Measurements from ENCODE around the gene FNDC8. TPM values are rescaled to one million over a fixed set of nuclear protein-coding genes. Genes with fewer than 3 reads are reported as not detected.
A peak's percentile ranks its signal among the peaks of the same experiment; 100 is the strongest.
"Not testable (repeated sequence)": the region's sequence is repeated elsewhere in the genome, so short reads cannot be mapped to it uniquely, and the experiment has no call there.

Gene FNDC8
- total and polyA plus RNA-seq, 10 donors = 0.10 TPM; not detected in 9

- intact Hi-C loops (cut with DNase I; ENCODE audit: low total_unique reads) = loop anchor here (5.0 to 10.0 kb wide), 2 partner anchors 70 to 362 kb away; partner anchors contain the start of genes SLFN12L and SLFN5
- Histone ChIP-seq H3K9me3 (peaks cover 0 to 2% (median 0%) of the 10 kb centered on the region in 8 donors), H3K36me3 (no peaks in the 10 kb centered on the region), H3K4me3 (no peak overlapping the region), H3K4me1 (peaks cover 0 to 31% (median 12%) of the 10 kb centered on the region in 6 donors), H3K27ac (no peak overlapping the region), H3K27me3 (replicated peaks in 1 of 7) (no peaks in the 10 kb centered on the region)
- TF ChIP-seq CTCF (IDR thresholded peaks at IDR 0.05 in 8 of 11, conservative IDR thresholded peaks at IDR 0.05 in 3 of 11) (no peak), POLR2AphosphoS5 (IDR thresholded peaks at IDR 0.05) (no peak), POLR2A (IDR thresholded peaks at IDR 0.05) (no peak)
- 87 to 98% (median 90%) methylated on average over 2 of the region's 2 CpGs for WGBS, 5 donors
- DNase-seq = no peak
Measured at GRCh38 chr17:35174835-35175334, 53.5 kb downstream of the FNDC8 start.

- intact Hi-C loops (cut with DNase I; ENCODE audit: low total_unique reads) = loop anchor here (10.0 kb wide), 1 partner anchor 69 kb away; the partner anchor contains the start of gene SLFN5
- peaks cover 0 to 2% (median 0%) of the 10 kb centered on the region in 8 donors for H3K9me3 ChIP-seq
- TF ChIP-seq CTCF (IDR thresholded peaks at IDR 0.05 in 8 of 11, conservative IDR thresholded peaks at IDR 0.05 in 3 of 11) (no peak), POLR2AphosphoS5 (IDR thresholded peaks at IDR 0.05) (no peak), POLR2A (IDR thresholded peaks at IDR 0.05) (no peak)
- H3K36me3 ChIP-seq = no peaks in the 10 kb centered on the region
- H3K4me1 ChIP-seq = peaks cover 0 to 31% (median 12%) of the 10 kb centered on the region in 6 donors
- no peak overlapping the region for H3K4me3 ChIP-seq
- H3K27ac ChIP-seq = no peak overlapping the region
- no peaks in the 10 kb centered on the region for H3K27me3 ChIP-seq (replicated peaks in 1 of 7)
- DNase-seq = no peak
- WGBS, 5 donors = 85 to 93% (median 90%) methylated on average over 9 of the region's 9 CpGs
Measured at GRCh38 chr17:35175638-35176415, 54.4 kb downstream of the FNDC8 start.

GRCh38 chr17:35176897-35177296 lies 55.5 kb downstream of the FNDC8 start:
- DNase-seq = no peak
- intact Hi-C loops (cut with DNase I; ENCODE audit: low total_unique reads) = loop anchor here (10.0 kb wide), 1 partner anchor 68 kb away; the partner anchor contains the start of gene SLFN5
- Histone ChIP-seq H3K4me3 (no peak overlapping the region), H3K9me3 (peaks cover 0 to 2% (median 0%) of the 10 kb centered on the region in 8 donors), H3K36me3 (no peaks in the 10 kb centered on the region), H3K4me1 (peaks cover 0 to 22% (median 5%) of the 10 kb centered on the region in 6 donors), H3K27ac (peak overlapping the region in 4 of 8 donors; percentile 54 to 75 (median 72)), H3K27me3 (replicated peaks in 1 of 7) (no peaks in the 10 kb centered on the region)
- TF ChIP-seq POLR2A (IDR thresholded peaks at IDR 0.05) (no peak), POLR2AphosphoS5 (IDR thresholded peaks at IDR 0.05) (no peak), CTCF (IDR thresholded peaks at IDR 0.05 in 8 of 11, conservative IDR thresholded peaks at IDR 0.05 in 3 of 11) (no peak)
- 79 to 91% (median 83%) methylated on average over 7 to 8 of the region's 8 CpGs for WGBS, 5 donors

GRCh38 chr17:35179379-35179778 lies 58.0 kb downstream of the FNDC8 start:
- H3K4me3 ChIP-seq; H3K27ac ChIP-seq; H3K9me3 ChIP-seq; H3K27me3 ChIP-seq (replicated peaks in 1 of 7); DNase-seq; H3K36me3 ChIP-seq: not testable (repeated sequence)
- WGBS, 5 donors = 92 to 99% (median 96%) methylated on average over 5 of the region's 5 CpGs
- peaks cover 0 to 12% (median 0%) of the 10 kb centered on the region in 6 donors for H3K4me1 ChIP-seq
- intact Hi-C loops (cut with DNase I; ENCODE audit: low total_unique reads) = loop anchor here (10.0 kb wide), 1 partner anchor 65 kb away; the partner anchor contains the start of gene SLFN5

Small RNA genes within 50 kb of the gene (small RNA-seq; reads per million reads assigned to genes)
- gene AC004223.1 (0 reads per million in 4 donors), gene RNU6-840P (0 reads per million in 4 donors)

Other genes with a start within 250 kb of the FNDC8 start
- 1 to 10 TPM; 1.3 to 7.6 (median 3.2) TPM for gene CCT6B, start 160.2 kb upstream of the FNDC8 start, total RNA-seq
- 1 to 10 TPM; 2.2 to 3.3 (median 2.7) TPM for gene CCT6B, start 160.2 kb upstream of the FNDC8 start, polyA plus RNA-seq
- gene ZNF830, start 160.1 kb upstream of the FNDC8 start, total RNA-seq = 10 to 100 TPM; 13.2 to 23.7 (median 18.0) TPM
- 10 to 100 TPM; 17.2 to 22.0 (median 18.7) TPM for gene ZNF830, start 160.1 kb upstream of the FNDC8 start, polyA plus RNA-seq
- gene LIG3, start 141.1 kb upstream of the FNDC8 start, total RNA-seq = 10 to 100 TPM; 30.9 to 63.1 (median 38.0) TPM
- gene LIG3, start 141.1 kb upstream of the FNDC8 start, polyA plus RNA-seq = 1 to 10 TPM; 4.5 to 9.1 (median 4.7) TPM
- gene RFFL, start 57.9 kb upstream of the FNDC8 start, total RNA-seq = 10 to 100 TPM; 28.1 to 39.7 (median 33.0) TPM
- gene RFFL, start 57.9 kb upstream of the FNDC8 start, polyA plus RNA-seq = 1 to 10 TPM; 5.7 to 9.2 (median 7.4) TPM
- 10 to 100 TPM in 6 of 7 donors, 1 to 10 TPM in 1; 9.0 to 24.1 (median 14.9) TPM for gene RAD51D, start 1.8 kb upstream of the FNDC8 start, total RNA-seq
- gene RAD51D, start 1.8 kb upstream of the FNDC8 start, polyA plus RNA-seq = 1 to 10 TPM; 4.0 to 8.4 (median 5.5) TPM
- 10 to 100 TPM in 6 of 7 donors, 1 to 10 TPM in 1; 9.8 to 17.3 (median 12.5) TPM for gene NLE1, start 20.7 kb downstream of the FNDC8 start, total RNA-seq
- 1 to 10 TPM; 5.8 to 9.6 (median 8.8) TPM for gene NLE1, start 20.7 kb downstream of the FNDC8 start, polyA plus RNA-seq
- gene UNC45B, start 26.2 kb downstream of the FNDC8 start, total RNA-seq = 1 to 10 TPM; 1.3 to 3.9 (median 2.5) TPM
- gene UNC45B, start 26.2 kb downstream of the FNDC8 start, polyA plus RNA-seq = under 1 TPM; 0.08 to 0.51 (median 0.22) TPM
- gene SLC35G3, start 72.8 kb downstream of the FNDC8 start, total RNA-seq = not detected
- gene SLC35G3, start 72.8 kb downstream of the FNDC8 start, polyA plus RNA-seq = under 1 TPM in 1 of 3 donors, not detected in 2; 0.04 TPM
- 100 to 1,000 TPM in 2 of 7 donors, 10 to 100 TPM in 5; 67.9 to 110 (median 77.6) TPM for gene SLFN5, start 121.5 kb downstream of the FNDC8 start, total RNA-seq
- gene SLFN5, start 121.5 kb downstream of the FNDC8 start, polyA plus RNA-seq = 1 to 10 TPM; 3.2 to 7.4 (median 4.6) TPM

Measured in spleen (tissue), 11 donors.